K562 (cell line): ENCODE data around the gene HOXD12. TPM values are rescaled to one million over a fixed set of nuclear protein-coding genes. Genes with fewer than 3 reads are reported as not detected.
A peak's percentile ranks its signal among the peaks of the same experiment; 100 is the strongest.

Experiments used
- EZH2 ChIP-seq: IDR thresholded peaks from 2 replicates; pipeline ENCODE4 v1.6.1; 2012; ENCODE audit warnings: low read depth, mild to moderate bottlenecking, inconsistent platforms, low read length, borderline replicate concordance
- REST ChIP-seq, 2 experiments: fragments of 450-650 bp; formaldehyde crosslinking in 1 of 2; IDR thresholded peaks; 2 replicates each; pipeline versions ENCODE4 v1.4.0 to v1.6.1; 2014 to 2020; ENCODE audit warnings: mild to moderate bottlenecking in 2 of 2, borderline replicate concordance in 1 of 2, low read depth in 1 of 2
- polyA plus RNA-seq, 8 experiments: library from polyadenylated mRNA; depleted of rRNA in 4 of 8; stranded (reverse) in 5 of 8; unstranded in 3 of 8; fragments of >200 nt; fragmentation: Nextera tagmentation in 2 of 8; fragmentation: Illumina TruSeq in 1 of 8; extraction: Ambion mirVana in 2 of 8; extraction: Trizol in 1 of 8; gene quantifications; 2 replicates each; pipeline versions ENCODE4 v1.2.1 to v1.2.3, GENCODE V29; 2011 to 2014; ENCODE audit warnings: inconsistent platforms in 1 of 8, missing spikeins in 1 of 8
- total RNA-seq, 7 experiments: library from RNA; depleted of rRNA in 6 of 7; stranded (reverse); fragments of >200 nt in 6 of 7; fragmentation: Illumina TruSeq in 2 of 7; extraction: Trizol in 2 of 7; gene quantifications; 2 replicates each; pipeline versions ENCODE4 v1.2.1 to v1.2.3, GENCODE V29; 2011 to 2021; ENCODE audit warnings: low replicate concordance in 1 of 7
- TF ChIP-seq, protein P1 (sequence below), 2 experiments: fragments of 450-650 bp; IDR thresholded peaks; 2 replicates each; pipeline ENCODE4 v1.6.1; 2016
- TF ChIP-seq, protein P2 (sequence below): fragments of 450-650 bp; IDR thresholded peaks from 2 replicates; pipeline ENCODE4 v1.6.1; 2016; ENCODE audit warnings: low read depth

The HOXD12 gene
- total and polyA plus RNA-seq, 9 of the 15 experiments (the other 6 are each of a cell fraction or from before 2014, with no cell fraction given): not detected

DNA sequence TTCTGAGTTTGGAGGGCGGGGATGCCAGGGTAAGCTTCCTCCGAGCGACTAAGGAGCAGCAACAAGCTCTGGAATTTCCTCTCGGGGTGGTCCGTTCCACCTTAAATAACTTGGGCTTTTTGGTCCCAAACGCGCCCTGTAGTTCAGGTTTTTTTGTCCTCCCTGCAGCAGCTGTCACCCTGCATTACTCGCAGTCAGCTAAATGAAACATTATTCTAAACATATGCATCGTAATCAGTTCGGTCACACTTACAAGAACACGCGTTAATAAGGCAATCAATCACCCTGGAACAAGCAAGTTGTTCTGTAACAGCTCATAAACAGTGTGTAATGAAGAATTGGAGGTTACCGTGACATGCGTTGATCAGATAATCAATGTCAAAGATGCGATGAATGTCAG is 24.1 kb upstream of the HOXD12 start (continued):
- TF ChIP-seq, protein P1, sequence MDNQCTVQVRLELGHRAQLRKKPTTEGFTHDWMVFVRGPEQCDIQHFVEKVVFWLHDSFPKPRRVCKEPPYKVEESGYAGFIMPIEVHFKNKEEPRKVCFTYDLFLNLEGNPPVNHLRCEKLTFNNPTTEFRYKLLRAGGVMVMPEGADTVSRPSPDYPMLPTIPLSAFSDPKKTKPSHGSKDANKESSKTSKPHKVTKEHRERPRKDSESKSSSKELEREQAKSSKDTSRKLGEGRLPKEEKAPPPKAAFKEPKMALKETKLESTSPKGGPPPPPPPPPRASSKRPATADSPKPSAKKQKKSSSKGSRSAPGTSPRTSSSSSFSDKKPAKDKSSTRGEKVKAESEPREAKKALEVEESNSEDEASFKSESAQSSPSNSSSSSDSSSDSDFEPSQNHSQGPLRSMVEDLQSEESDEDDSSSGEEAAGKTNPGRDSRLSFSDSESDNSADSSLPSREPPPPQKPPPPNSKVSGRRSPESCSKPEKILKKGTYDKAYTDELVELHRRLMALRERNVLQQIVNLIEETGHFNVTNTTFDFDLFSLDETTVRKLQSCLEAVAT (IDR thresholded peaks at IDR 0.05): no peak
- TF ChIP-seq REST (IDR thresholded peaks at IDR 0.05; ENCODE audit: borderline replicate concordance) (no peak), REST (CRISPR knock-in tag; IDR thresholded peaks at IDR 0.05; ENCODE audit: low read depth) (no peak), EZH2 (peak; percentile 68; the same call in 1 of the 2 replicates)
- TF ChIP-seq, protein P2, sequence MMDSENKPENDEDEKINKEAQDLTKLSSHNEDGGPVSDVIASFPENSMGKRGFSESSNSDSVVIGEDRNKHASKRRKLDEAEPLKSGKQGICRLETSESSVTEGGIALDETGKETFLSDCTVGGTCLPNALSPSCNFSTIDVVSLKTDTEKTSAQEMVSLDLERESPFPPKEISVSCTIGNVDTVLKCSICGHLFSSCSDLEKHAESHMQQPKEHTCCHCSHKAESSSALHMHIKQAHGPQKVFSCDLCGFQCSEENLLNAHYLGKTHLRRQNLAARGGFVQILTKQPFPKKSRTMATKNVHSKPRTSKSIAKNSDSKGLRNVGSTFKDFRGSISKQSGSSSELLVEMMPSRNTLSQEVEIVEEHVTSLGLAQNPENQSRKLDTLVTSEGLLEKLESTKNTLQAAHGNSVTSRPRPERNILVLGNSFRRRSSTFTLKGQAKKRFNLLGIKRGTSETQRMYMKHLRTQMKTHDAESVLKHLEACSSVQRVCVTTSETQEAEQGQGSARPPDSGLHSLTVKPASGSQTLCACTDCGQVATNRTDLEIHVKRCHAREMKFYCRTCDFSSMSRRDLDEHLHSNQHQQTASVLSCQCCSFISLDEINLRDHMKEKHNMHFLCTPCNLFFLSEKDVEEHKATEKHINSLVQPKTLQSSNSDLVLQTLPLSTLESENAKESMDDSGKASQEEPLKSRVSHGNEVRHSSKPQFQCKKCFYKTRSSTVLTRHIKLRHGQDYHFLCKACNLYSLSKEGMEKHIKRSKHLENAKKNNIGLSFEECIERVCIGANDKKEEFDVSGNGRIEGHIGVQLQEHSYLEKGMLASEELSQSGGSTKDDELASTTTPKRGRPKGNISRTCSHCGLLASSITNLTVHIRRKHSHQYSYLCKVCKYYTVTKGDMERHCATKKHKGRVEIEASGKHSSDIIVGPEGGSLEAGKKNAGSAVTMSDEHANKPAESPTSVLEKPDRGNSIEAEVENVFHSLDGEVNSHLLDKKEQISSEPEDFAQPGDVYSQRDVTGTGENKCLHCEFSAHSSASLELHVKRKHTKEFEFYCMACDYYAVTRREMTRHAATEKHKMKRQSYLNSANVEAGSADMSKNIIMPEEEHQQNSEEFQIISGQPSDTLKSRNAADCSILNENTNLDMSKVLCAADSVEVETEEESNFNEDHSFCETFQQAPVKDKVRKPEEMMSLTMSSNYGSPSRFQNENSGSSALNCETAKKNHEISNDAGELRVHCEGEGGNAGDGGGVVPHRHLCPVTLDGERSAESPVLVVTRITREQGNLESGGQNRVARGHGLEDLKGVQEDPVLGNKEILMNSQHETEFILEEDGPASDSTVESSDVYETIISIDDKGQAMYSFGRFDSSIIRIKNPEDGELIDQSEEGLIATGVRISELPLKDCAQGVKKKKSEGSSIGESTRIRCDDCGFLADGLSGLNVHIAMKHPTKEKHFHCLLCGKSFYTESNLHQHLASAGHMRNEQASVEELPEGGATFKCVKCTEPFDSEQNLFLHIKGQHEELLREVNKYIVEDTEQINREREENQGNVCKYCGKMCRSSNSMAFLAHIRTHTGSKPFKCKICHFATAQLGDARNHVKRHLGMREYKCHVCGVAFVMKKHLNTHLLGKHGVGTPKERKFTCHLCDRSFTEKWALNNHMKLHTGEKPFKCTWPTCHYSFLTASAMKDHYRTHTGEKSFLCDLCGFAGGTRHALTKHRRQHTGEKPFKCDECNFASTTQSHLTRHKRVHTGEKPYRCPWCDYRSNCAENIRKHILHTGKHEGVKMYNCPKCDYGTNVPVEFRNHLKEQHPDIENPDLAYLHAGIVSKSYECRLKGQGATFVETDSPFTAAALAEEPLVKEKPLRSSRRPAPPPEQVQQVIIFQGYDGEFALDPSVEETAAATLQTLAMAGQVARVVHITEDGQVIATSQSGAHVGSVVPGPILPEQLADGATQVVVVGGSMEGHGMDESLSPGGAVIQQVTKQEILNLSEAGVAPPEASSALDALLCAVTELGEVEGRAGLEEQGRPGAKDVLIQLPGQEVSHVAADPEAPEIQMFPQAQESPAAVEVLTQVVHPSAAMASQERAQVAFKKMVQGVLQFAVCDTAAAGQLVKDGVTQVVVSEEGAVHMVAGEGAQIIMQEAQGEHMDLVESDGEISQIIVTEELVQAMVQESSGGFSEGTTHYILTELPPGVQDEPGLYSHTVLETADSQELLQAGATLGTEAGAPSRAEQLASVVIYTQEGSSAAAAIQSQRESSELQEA: peak; percentile 89
- TF ChIP-seq, all 486 proteins: peak for 10
